HUES64 (cell line): ENCODE data around the gene PYHIN1. TPM values are rescaled to one million over a fixed set of nuclear protein-coding genes. Genes with fewer than 3 reads are reported as not detected.

Experiments used
- H3K27ac ChIP-seq: 2 replicates; pipeline ENCODE4 v1.7.0; 2013; ENCODE audit warnings: low read depth, low read length, inconsistent platforms
- H3K27me3 ChIP-seq: 2 replicates; pipeline ENCODE4 v1.6.1; 2013; ENCODE audit warnings: mild to moderate bottlenecking, low read length; ENCODE audit not compliant: insufficient read depth
- H3K36me3 ChIP-seq: 2 replicates; pipeline ENCODE4 v1.6.1; 2013; ENCODE audit warnings: mild to moderate bottlenecking, low read length; ENCODE audit not compliant: insufficient read depth
- H3K4me1 ChIP-seq: 2 replicates; pipeline ENCODE4 v1.6.1; 2013; ENCODE audit warnings: mild to moderate bottlenecking, low read length, moderate library complexity; ENCODE audit not compliant: insufficient read depth
- H3K4me3 ChIP-seq: 2 replicates; pipeline ENCODE4 v1.5.1; 2013; ENCODE audit warnings: mild to moderate bottlenecking, low read length, moderate library complexity
- H3K9ac ChIP-seq: 2 replicates; pipeline ENCODE4 v1.6.1; 2013; ENCODE audit warnings: mild to moderate bottlenecking, low read depth, low read length
- H3K9me3 ChIP-seq: 2 replicates; pipeline ENCODE4 v1.6.1; 2013; ENCODE audit warnings: low read depth, low read length; ENCODE audit not compliant: insufficient read depth
- WGBS: fragments of 150-250, 120-280 bp; methylation state at CpG from one replicate; pipeline ENCODE4 v1.1.7; 2013; ENCODE audit warnings: missing lambda C conversion rate; 5-methylcytosine and 5-hydroxymethylcytosine counted together
- polyA plus RNA-seq, 2 experiments: library from polyadenylated mRNA; stranded (reverse); fragments of 50-300 nt; gene quantifications; one replicate each; pipeline ENCODE4 v1.2.3, GENCODE V29; 2013

The PYHIN1 gene
- not detected for polyA plus RNA-seq (2013, experiment 1 of 2)
- not detected for polyA plus RNA-seq (2013, experiment 2 of 2)

GRCh38 chr1:158931055-158931737 is at the start of gene PYHIN1:
PYHIN1 (plus strand) TSS chr1:158931552; CDS start chr1:158936911, 5,359 bp downstream.
- Histone ChIP-seq H3K9me3 (peaks cover 9% of the 10 kb centered on the region; the same call in 1 of the 2 replicates), H3K4me3 (no peak within 1 kb of the TSS), H3K4me1 (no peaks in the 10 kb centered on the region), H3K27ac (no peak within 1 kb of the TSS), H3K36me3 (no peaks in the 10 kb centered on the region), H3K9ac (no peak within 1 kb of the TSS), H3K27me3 (no peaks in the 10 kb centered on the region)
- WGBS: 96% methylated on average over 2 of the region's 3 CpGs

GRCh38 chr1:158893654-158894053 is 37.7 kb upstream of the PYHIN1 start:
- no peak overlapping the region for H3K4me3 ChIP-seq
- no peak overlapping the region for H3K27ac ChIP-seq
- no peaks in the 10 kb centered on the region for H3K36me3 ChIP-seq
- H3K4me1 ChIP-seq: no peaks in the 10 kb centered on the region
- H3K27me3 ChIP-seq: no peaks in the 10 kb centered on the region
- no peaks in the 10 kb centered on the region for H3K9me3 ChIP-seq
- H3K9ac ChIP-seq: no peak overlapping the region

GRCh38 chr1:158898722-158899121 is 32.6 kb upstream of the PYHIN1 start:
- no peak overlapping the region for H3K27ac ChIP-seq
- no peaks in the 10 kb centered on the region for H3K27me3 ChIP-seq
- H3K4me3 ChIP-seq: no peak overlapping the region
- no peaks in the 10 kb centered on the region for H3K4me1 ChIP-seq
- no peaks in the 10 kb centered on the region for H3K9me3 ChIP-seq
- WGBS: no CpG with 5 or more reads among the region's 2 CpGs
- H3K9ac ChIP-seq: no peak overlapping the region
- no peaks in the 10 kb centered on the region for H3K36me3 ChIP-seq

- 100% methylated on average over 2 of the region's 3 CpGs for WGBS
- Histone ChIP-seq H3K27ac (no peak overlapping the region), H3K9me3 (no peaks in the 10 kb centered on the region), H3K4me3 (no peak overlapping the region), H3K9ac (no peak overlapping the region), H3K36me3 (no peaks in the 10 kb centered on the region), H3K27me3 (no peaks in the 10 kb centered on the region), H3K4me1 (no peaks in the 10 kb centered on the region)
Measured at GRCh38 chr1:158901623-158902022, 29.7 kb upstream of the PYHIN1 start.

- Histone ChIP-seq H3K4me1 (no peaks in the 10 kb centered on the region), H3K27ac (no peak overlapping the region), H3K9me3 (peaks cover 7% of the 10 kb centered on the region), H3K9ac (no peak overlapping the region), H3K36me3 (no peaks in the 10 kb centered on the region), H3K27me3 (no peaks in the 10 kb centered on the region), H3K4me3 (no peak overlapping the region)
- 87% methylated on average over 1 of the region's 1 CpG for WGBS
Measured at GRCh38 chr1:158916085-158916484, 15.3 kb upstream of the PYHIN1 start.

GRCh38 chr1:158924677-158925076 is 6.7 kb upstream of the PYHIN1 start:
- Histone ChIP-seq H3K4me3 (no peak overlapping the region), H3K4me1 (no peaks in the 10 kb centered on the region), H3K27ac (no peak overlapping the region), H3K9ac (no peak overlapping the region), H3K27me3 (no peaks in the 10 kb centered on the region), H3K36me3 (no peaks in the 10 kb centered on the region), H3K9me3 (peaks cover 14% of the 10 kb centered on the region; the same call in 1 of the 2 replicates)
- WGBS: 63% methylated on average over 1 of the region's 2 CpGs

GRCh38 chr1:158930504-158930903 is 848 bp upstream of the PYHIN1 start:
- H3K27me3 ChIP-seq: no peaks in the 10 kb centered on the region
- WGBS: 95% methylated on average over 5 of the region's 5 CpGs

GRCh38 chr1:158932171-158932570 is 819 bp downstream of the PYHIN1 start:
- WGBS: 98% methylated on average over 5 of the region's 6 CpGs
- Histone ChIP-seq H3K9ac (no peak overlapping the region), H3K4me3 (no peak overlapping the region), H3K27me3 (no peaks in the 10 kb centered on the region), H3K36me3 (no peaks in the 10 kb centered on the region), H3K27ac (no peak overlapping the region), H3K4me1 (no peaks in the 10 kb centered on the region), H3K9me3 (0 out of 2 replicates have a peak, but pooled peaks cover 5% of the 10 kb centered on the region)

More at GRCh38 chr1:158930504-158930903, 848 bp upstream of the PYHIN1 start:
- no peak overlapping the region for H3K4me3 ChIP-seq
- H3K36me3 ChIP-seq: no peaks in the 10 kb centered on the region
- no peak overlapping the region for H3K9ac ChIP-seq
- H3K27ac ChIP-seq: no peak overlapping the region
- H3K9me3 ChIP-seq: peaks cover 9% of the 10 kb centered on the region; the same call in 1 of the 2 replicates
- no peaks in the 10 kb centered on the region for H3K4me1 ChIP-seq

GRCh38 chr1:158933621-158934020 is 2.3 kb downstream of the PYHIN1 start:
- H3K36me3 ChIP-seq: no peaks in the 10 kb centered on the region
- H3K9me3 ChIP-seq: no peaks in the 10 kb centered on the region
- no peaks in the 10 kb centered on the region for H3K4me1 ChIP-seq
- WGBS: 80% methylated on average over 1 of the region's 1 CpG
- no peaks in the 10 kb centered on the region for H3K27me3 ChIP-seq
- no peak overlapping the region for H3K27ac ChIP-seq
- no peak overlapping the region for H3K9ac ChIP-seq
- no peak overlapping the region for H3K4me3 ChIP-seq

GRCh38 chr1:158939180-158939579 is 7.8 kb downstream of the PYHIN1 start:
- Histone ChIP-seq H3K36me3 (no peaks in the 10 kb centered on the region), H3K27ac (no peak overlapping the region), H3K4me1 (no peaks in the 10 kb centered on the region), H3K9ac (no peak overlapping the region), H3K27me3 (no peaks in the 10 kb centered on the region), H3K9me3 (no peaks in the 10 kb centered on the region), H3K4me3 (no peak overlapping the region)
- 95% methylated on average over 2 of the region's 2 CpGs for WGBS

GRCh38 chr1:158941317-158941716 is 10.0 kb downstream of the PYHIN1 start:
- no peaks in the 10 kb centered on the region for H3K4me1 ChIP-seq
- no peaks in the 10 kb centered on the region for H3K9me3 ChIP-seq
- H3K4me3 ChIP-seq: no peak overlapping the region
- no peaks in the 10 kb centered on the region for H3K27me3 ChIP-seq
- no peak overlapping the region for H3K9ac ChIP-seq
- WGBS: no CpG with 5 or more reads among the region's 1 CpG
- no peaks in the 10 kb centered on the region for H3K36me3 ChIP-seq
- no peak overlapping the region for H3K27ac ChIP-seq

GRCh38 chr1:158942490-158942889 is 11.1 kb downstream of the PYHIN1 start:
- 96% methylated on average over 2 of the region's 2 CpGs for WGBS
- H3K9ac ChIP-seq: no peak overlapping the region
- no peak overlapping the region for H3K27ac ChIP-seq
- no peaks in the 10 kb centered on the region for H3K36me3 ChIP-seq
- H3K27me3 ChIP-seq: no peaks in the 10 kb centered on the region
- no peak overlapping the region for H3K4me3 ChIP-seq
- no peaks in the 10 kb centered on the region for H3K4me1 ChIP-seq
- H3K9me3 ChIP-seq: no peaks in the 10 kb centered on the region
